WERI-Rb-1 (cell line): Measurements from ENCODE around the gene CCDC90B.

ENCODE experiments used
- DNase-seq: peaks from one replicate; pipeline ENCODE4 v3.0.0-alpha.2; 2020
- H3K27ac ChIP-seq: fragments of 250-450 bp; sonication (Bioruptor Pico); 2 replicates; pipeline ENCODE4 v1.5.1; 2020; ENCODE audit warnings: mild to moderate bottlenecking, moderate library complexity
- H3K27me3 ChIP-seq: fragments of 250-450 bp; sonication (Bioruptor Pico); 2 replicates; pipeline ENCODE4 v1.5.1; 2021; ENCODE audit warnings: mild to moderate bottlenecking, low read depth, moderate library complexity; ENCODE audit not compliant: insufficient read depth, severe bottlenecking
- H3K36me3 ChIP-seq: fragments of 250-450 bp; sonication (Bioruptor Pico); 2 replicates; pipeline ENCODE4 v1.5.1; 2020; ENCODE audit warnings: mild to moderate bottlenecking, moderate library complexity
- H3K4me3 ChIP-seq: 2 replicates; pipeline ENCODE4 v1.5.1; 2011; ENCODE audit warnings: low read depth, mild to moderate bottlenecking, control low read depth, low read length
- H3K9me3 ChIP-seq: fragments of 250-450 bp; sonication (Bioruptor Pico); 2 replicates; pipeline ENCODE4 v1.5.1; 2021; ENCODE audit warnings: mild to moderate bottlenecking, moderate library complexity; ENCODE audit not compliant: severe bottlenecking
- TF ChIP-seq, protein P1 (sequence below): IDR thresholded peaks from 2 replicates; pipeline ENCODE4 v1.5.1; 2011; ENCODE audit warnings: low read depth, mild to moderate bottlenecking, control low read depth, inconsistent platforms, low read length

The CCDC90B gene, protein sequence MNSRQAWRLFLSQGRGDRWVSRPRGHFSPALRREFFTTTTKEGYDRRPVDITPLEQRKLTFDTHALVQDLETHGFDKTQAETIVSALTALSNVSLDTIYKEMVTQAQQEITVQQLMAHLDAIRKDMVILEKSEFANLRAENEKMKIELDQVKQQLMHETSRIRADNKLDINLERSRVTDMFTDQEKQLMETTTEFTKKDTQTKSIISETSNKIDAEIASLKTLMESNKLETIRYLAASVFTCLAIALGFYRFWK

DNA sequence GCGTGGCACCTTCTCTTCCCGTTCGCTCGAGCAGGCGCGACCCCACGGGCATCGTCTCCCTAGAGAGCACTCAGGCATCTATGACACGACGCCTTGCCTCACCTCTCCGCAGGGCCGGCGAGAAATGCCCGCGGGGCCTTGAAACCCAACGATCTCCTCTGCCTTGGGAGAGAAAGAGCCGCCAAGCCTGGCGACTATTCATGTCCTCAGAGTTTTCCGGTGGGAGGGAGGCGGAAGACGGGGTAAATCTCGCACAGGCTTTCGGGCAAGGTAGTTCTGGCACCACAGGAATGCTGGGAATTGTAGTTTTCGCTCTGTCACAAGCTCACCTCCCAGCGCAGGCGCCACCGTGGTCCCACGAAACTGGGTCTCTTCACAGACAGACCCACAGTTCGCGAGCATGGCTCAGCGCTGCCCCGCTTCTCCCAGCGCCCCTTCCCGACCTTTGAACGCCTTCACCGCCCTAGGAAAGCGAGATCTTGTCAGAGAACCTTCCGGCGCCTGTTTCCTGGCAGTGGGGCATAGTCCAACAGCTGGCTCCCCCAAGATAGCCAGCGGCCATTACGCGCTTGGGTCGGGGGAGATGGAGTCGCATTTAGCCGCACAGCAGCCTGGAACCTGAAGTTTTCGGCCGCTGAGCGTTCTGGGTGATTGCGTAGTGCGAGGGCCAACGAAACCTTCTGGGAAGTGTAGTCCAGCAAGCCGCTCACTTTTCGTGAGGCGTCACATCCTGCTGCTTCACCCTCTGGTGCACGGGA, at the start of gene CCDC90B:
CCDC90B (minus strand) TSS at position 597 of the 758 bp plus-strand sequence; CDS start at position 202, 395 bp downstream.
- Histone ChIP-seq H3K27me3 (no peaks in the 10 kb centered on the region), H3K27ac (peak within 1 kb of the TSS; percentile 97), H3K36me3 (peaks cover 6% of the 10 kb centered on the region), H3K9me3 (no peaks in the 10 kb centered on the region), H3K4me3 (peak within 1 kb of the TSS; percentile 76)
- TF ChIP-seq, protein P1, sequence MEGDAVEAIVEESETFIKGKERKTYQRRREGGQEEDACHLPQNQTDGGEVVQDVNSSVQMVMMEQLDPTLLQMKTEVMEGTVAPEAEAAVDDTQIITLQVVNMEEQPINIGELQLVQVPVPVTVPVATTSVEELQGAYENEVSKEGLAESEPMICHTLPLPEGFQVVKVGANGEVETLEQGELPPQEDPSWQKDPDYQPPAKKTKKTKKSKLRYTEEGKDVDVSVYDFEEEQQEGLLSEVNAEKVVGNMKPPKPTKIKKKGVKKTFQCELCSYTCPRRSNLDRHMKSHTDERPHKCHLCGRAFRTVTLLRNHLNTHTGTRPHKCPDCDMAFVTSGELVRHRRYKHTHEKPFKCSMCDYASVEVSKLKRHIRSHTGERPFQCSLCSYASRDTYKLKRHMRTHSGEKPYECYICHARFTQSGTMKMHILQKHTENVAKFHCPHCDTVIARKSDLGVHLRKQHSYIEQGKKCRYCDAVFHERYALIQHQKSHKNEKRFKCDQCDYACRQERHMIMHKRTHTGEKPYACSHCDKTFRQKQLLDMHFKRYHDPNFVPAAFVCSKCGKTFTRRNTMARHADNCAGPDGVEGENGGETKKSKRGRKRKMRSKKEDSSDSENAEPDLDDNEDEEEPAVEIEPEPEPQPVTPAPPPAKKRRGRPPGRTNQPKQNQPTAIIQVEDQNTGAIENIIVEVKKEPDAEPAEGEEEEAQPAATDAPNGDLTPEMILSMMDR, result peak; percentile 27; the same call in 1 of the 2 replicates
- DNase-seq, result peak; percentile 97

DNA sequence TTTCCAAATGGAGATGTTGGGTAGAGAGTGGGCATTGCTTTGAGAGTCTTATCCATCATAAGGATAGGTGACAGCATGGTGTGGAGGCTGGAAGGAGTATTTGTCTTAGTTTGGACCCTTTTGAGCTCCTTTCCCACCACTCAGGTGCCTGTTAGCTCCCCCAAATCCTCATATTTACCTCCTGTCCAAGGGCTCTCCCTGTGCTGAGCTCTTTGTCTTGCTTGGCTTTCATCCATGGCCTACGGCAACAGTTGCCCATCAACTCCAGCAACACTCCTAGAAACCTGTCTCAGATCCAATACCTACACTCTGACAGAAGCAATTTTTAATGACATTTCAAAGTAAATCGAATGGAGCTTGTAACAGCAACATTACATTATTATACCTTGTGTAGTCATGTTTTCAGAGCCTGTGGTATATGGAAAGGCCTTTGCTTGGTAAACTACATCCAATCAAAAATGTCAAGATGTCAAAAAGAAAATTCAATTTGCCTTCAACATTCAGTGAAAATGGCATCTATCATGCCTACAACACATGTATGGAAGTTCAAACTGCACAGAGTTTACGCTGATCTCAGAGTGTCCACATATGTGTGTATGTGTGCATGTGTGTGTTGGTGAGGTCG, 49.4 kb upstream of the CCDC90B start:
- no peaks in the 10 kb centered on the region for H3K9me3 ChIP-seq
- no peak overlapping the region for H3K4me3 ChIP-seq
- no peak for DNase-seq
- no peaks in the 10 kb centered on the region for H3K36me3 ChIP-seq
- TF ChIP-seq, protein P1, result no peak
- H3K27ac ChIP-seq, result no peak overlapping the region
- H3K27me3 ChIP-seq, result no peaks in the 10 kb centered on the region

DNA sequence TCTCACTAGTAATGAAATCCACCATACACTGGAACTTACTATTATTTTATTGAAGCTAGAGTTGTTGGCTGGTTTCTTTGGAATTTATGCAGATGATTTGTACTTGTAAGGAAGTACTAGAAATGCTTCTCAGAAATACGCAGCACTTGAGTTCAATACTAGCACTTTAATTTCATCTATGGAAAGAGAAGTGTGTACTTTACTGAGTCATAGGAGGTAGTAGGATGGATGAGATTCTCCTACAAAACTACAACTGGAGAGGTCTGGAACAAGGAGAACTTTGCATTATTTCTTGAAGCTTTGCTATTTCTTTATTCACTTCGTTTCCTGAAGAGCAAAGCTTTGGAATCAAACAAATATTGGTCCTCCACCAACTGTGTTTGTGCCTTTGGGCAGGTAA, 44.1 kb upstream of the CCDC90B start:
- Histone ChIP-seq H3K9me3 (no peaks in the 10 kb centered on the region), H3K36me3 (no peaks in the 10 kb centered on the region), H3K27me3 (no peaks in the 10 kb centered on the region), H3K4me3 (no peak overlapping the region), H3K27ac (no peak overlapping the region)
- TF ChIP-seq, protein P1, result no peak
- DNase-seq, result no peak

DNA sequence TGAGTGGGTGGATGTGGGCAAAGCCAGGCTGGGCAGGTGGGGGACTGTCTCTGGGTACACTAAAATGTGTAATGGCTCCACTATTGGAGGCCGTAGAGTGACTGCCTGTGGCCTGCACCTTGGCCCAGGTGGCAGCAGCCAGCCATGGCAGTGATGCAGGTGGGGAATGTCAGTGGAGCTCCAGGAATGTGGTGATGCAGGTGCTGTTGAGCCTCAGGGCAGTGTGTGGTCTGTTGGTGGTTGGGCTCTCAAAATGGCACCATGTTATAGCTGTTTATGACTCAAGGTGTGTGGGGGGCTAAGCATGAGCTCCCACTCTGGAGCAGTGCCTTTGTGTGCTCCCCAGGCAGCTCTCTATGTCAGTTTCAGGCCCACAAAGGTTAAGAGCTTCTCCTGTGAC, 40.2 kb upstream of the CCDC90B start:
- Histone ChIP-seq H3K27me3 (no peaks in the 10 kb centered on the region), H3K4me3 (no peak overlapping the region), H3K36me3 (no peaks in the 10 kb centered on the region), H3K27ac (no peak overlapping the region), H3K9me3 (no peaks in the 10 kb centered on the region)
- DNase-seq, result no peak
- TF ChIP-seq, protein P1, result no peak

DNA sequence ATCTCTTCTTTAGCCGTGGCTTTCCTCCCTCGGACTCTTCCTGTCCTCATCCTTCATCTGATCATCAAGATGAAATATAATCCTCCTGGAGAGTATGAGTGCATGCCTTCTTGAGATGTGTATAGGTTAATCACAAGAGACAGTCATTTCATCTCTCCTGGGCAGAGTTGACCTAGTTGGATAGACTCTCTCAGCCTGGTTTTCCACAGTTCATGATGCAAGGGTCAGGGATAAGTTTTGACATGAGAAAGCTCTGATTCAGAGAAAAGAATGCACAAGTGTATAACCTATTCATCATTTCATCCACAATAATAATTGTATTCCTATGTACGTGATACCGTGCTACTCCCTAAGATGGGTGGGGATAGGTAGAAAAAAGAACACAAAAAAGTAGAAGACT, 33.2 kb upstream of the CCDC90B start:
- TF ChIP-seq, protein P1, result no peak

More for the DNA sequence above, 33.2 kb upstream of the CCDC90B start:
- no peak for DNase-seq
- Histone ChIP-seq H3K4me3 (no peak overlapping the region), H3K9me3 (no peaks in the 10 kb centered on the region), H3K27me3 (no peaks in the 10 kb centered on the region), H3K36me3 (no peaks in the 10 kb centered on the region), H3K27ac (no peak overlapping the region)
